HFF-Myc (cell line): ENCODE data around the gene TPM1.
"Not testable (repeated sequence)": the region's sequence is repeated elsewhere in the genome, so short reads cannot be mapped to it uniquely, and the experiment has no call there.

Experiments used
- DNase-seq: peaks from one replicate; pipeline ENCODE4 v3.0.0-alpha.2; 2011; ENCODE audit warnings: low read depth; ENCODE audit errors: extremely low read depth
- H3K4me3 ChIP-seq: replicated peaks from 2 replicates; pipeline ENCODE4 v1.5.1; 2011; ENCODE audit warnings: low read depth, mild to moderate bottlenecking, control low read depth, low read length
- TF ChIP-seq, protein P1 (sequence below): IDR thresholded peaks from 2 replicates; pipeline ENCODE4 v1.5.1; 2012; ENCODE audit warnings: mild to moderate bottlenecking, low read depth, low read length, control low read depth; ENCODE audit errors: missing control alignments

The TPM1 gene

GRCh38 chr15:63090472-63090871 lies 47.9 kb downstream of the TPM1 start:
- TF ChIP-seq, protein P1, sequence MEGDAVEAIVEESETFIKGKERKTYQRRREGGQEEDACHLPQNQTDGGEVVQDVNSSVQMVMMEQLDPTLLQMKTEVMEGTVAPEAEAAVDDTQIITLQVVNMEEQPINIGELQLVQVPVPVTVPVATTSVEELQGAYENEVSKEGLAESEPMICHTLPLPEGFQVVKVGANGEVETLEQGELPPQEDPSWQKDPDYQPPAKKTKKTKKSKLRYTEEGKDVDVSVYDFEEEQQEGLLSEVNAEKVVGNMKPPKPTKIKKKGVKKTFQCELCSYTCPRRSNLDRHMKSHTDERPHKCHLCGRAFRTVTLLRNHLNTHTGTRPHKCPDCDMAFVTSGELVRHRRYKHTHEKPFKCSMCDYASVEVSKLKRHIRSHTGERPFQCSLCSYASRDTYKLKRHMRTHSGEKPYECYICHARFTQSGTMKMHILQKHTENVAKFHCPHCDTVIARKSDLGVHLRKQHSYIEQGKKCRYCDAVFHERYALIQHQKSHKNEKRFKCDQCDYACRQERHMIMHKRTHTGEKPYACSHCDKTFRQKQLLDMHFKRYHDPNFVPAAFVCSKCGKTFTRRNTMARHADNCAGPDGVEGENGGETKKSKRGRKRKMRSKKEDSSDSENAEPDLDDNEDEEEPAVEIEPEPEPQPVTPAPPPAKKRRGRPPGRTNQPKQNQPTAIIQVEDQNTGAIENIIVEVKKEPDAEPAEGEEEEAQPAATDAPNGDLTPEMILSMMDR: no peak
- no peak overlapping the region for H3K4me3 ChIP-seq
- DNase-seq: no peak

- DNase-seq: no peak
- TF ChIP-seq, protein P1: no peak
- H3K4me3 ChIP-seq: no peak overlapping the region
Measured at GRCh38 chr15:63090887-63091286, 48.3 kb downstream of the TPM1 start.

DNA sequence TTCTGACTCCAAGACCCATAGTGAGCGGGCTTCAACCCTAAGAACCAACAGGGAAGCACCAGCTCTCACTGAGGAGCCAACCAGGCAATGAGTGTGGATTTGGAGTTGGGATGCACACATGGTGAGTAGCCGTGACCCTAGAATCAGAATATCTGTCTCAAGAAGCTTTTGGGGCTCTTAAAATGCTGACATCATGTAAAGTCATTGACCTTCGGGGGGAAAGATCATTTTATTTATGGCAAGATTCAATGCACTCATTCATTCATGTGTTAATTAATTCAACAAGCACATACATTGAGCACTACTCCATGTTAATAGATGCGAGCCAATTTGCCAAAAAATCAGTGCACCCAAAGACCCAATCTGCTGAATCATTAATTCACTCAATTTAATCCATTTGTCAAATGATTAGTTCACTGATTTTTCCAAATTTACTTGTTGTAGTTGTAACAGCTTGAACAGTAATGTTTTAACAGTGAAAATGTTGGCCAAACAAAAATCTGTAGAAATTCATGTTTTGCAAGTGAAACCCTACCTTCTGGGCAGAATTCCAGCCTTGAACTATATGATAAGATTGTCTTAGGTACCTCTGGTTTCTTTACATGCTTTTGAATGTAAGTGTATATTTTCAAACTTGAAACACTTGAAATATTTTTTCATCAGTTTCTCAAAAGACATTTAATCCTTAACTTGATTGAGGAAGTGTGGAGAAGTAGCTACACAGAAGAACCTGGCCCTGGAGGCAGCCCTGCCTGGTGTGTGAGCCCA lies 49.3 kb downstream of the TPM1 start:
- H3K4me3 ChIP-seq: no peak overlapping the region
- TF ChIP-seq, protein P1: no peak
- DNase-seq: no peak

DNA sequence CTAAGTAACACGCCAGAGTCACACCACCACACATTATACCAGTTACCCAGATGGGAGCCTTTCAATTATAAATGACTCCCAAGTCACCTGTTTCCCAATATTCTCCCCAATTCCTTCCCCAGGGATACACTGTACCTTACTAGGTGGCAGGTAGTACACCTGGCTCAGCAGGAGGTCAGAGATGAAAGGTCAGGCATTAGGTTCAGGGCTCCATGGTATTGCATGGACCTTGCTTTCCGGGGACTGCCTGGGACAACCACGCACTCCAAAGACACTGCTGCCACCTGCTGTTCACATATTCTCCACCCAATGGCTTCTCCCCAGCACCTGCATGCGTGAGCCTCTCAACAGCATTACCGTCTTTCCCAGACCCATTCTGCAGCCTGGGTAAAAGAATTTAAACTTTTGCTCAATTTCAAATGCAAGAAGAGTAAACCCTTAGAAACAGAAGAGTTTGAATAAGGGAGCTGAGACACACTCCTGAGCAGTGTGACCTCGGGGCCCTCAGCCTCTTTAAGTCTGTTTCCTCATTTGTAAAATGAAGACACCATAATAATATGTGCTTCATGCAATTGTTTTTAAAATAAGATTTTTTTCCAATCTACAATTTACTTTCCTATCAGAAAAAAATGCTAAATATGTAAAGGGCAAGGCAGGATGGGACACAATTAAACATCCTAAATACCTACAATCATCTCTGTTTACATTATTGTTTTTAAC lies 51.1 kb downstream of the TPM1 start:
- peak; percentile 65 for DNase-seq

GRCh38 chr15:63094495-63094931 lies 52.0 kb downstream of the TPM1 start:
- TF ChIP-seq, protein P1: no peak
- H3K4me3 ChIP-seq: no peak overlapping the region

More for the DNA sequence above, 51.1 kb downstream of the TPM1 start:
- TF ChIP-seq, protein P1: peak; percentile 91
- H3K4me3 ChIP-seq: no peak overlapping the region

GRCh38 chr15:63096178-63096577 lies 53.6 kb downstream of the TPM1 start:
- no peak for DNase-seq
- no peak overlapping the region for H3K4me3 ChIP-seq
- TF ChIP-seq, protein P1: no peak

More at GRCh38 chr15:63094495-63094931, 52.0 kb downstream of the TPM1 start:
- no peak for DNase-seq

- DNase-seq, H3K4me3 ChIP-seq: not testable (repeated sequence)
Measured at GRCh38 chr15:63098901-63099300, 56.4 kb downstream of the TPM1 start.

GRCh38 chr15:63099581-63099980 lies 57.0 kb downstream of the TPM1 start:
- not testable (repeated sequence) for H3K4me3 ChIP-seq, DNase-seq
